Endothelial cell of umbilical vein (primary cell): ENCODE measurements around the gene BIRC5.

ENCODE experiments used
- EZH2 ChIP-seq: IDR thresholded peaks from 2 replicates; pipeline ENCODE4 v1.6.1; 2012; ENCODE audit warnings: borderline replicate concordance, low read depth, mild to moderate bottlenecking, moderate library complexity, low read length, inconsistent platforms; ENCODE audit not compliant: severe bottlenecking
- JUN ChIP-seq: IDR thresholded peaks from 2 replicates; pipeline ENCODE4 v1.6.1; 2011; ENCODE audit warnings: borderline replicate concordance, low read depth; ENCODE audit not compliant: insufficient read length, insufficient read depth
- POLR2A ChIP-seq: IDR thresholded peaks from 2 replicates; pipeline ENCODE4 v1.6.1; 2012; ENCODE audit warnings: low read depth, mild to moderate bottlenecking, control low read depth, low read length
- TF ChIP-seq, protein P1 (sequence below), 2 donors: IDR thresholded peaks; 1 replicate in 1 of 2; 2 replicates in 1 of 2; pipeline ENCODE4 v1.5.1; 2011; ENCODE audit warnings: low read length in 2 of 2, mild to moderate bottlenecking in 2 of 2, moderate library complexity in 2 of 2, control low read depth in 1 of 2, inconsistent platforms in 1 of 2, low read depth in 1 of 2; ENCODE audit not compliant: insufficient read depth in 1 of 2; ENCODE audit errors: extremely low read depth in 1 of 2
- TF ChIP-seq, protein P2 (sequence below): IDR thresholded peaks from 2 replicates; pipeline ENCODE4 v1.6.1; 2011; ENCODE audit not compliant: insufficient read depth, insufficient read length

DNA sequence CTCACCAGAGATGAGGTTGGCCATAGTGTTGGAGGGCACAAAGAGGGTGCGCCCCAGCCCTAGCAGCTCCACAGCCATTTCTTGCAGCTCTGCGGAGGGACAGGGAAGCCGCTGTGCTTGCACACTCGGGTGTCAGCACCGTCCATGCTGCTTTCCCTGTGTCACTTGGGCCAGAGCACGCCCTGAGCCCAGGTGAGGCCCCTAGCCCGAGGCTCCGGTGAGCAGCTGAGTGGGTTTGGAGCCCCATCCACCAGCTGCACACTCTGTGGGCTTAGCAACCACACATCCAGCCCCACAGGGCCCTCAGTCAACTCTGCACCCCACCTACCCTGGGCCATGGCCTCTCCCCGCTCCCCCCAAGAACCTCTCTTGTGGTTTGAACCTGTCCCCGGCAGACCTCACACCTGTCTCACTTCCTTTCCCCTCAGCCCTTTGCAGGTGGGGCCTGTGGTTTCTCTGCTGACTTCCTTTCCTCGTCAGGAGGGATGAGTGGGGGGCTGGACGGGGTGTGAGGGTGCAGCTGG lies 38.1 kb downstream of the BIRC5 start:
- TF ChIP-seq, protein P1, sequence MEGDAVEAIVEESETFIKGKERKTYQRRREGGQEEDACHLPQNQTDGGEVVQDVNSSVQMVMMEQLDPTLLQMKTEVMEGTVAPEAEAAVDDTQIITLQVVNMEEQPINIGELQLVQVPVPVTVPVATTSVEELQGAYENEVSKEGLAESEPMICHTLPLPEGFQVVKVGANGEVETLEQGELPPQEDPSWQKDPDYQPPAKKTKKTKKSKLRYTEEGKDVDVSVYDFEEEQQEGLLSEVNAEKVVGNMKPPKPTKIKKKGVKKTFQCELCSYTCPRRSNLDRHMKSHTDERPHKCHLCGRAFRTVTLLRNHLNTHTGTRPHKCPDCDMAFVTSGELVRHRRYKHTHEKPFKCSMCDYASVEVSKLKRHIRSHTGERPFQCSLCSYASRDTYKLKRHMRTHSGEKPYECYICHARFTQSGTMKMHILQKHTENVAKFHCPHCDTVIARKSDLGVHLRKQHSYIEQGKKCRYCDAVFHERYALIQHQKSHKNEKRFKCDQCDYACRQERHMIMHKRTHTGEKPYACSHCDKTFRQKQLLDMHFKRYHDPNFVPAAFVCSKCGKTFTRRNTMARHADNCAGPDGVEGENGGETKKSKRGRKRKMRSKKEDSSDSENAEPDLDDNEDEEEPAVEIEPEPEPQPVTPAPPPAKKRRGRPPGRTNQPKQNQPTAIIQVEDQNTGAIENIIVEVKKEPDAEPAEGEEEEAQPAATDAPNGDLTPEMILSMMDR (IDR thresholded peaks at IDR 0.05; ENCODE audit: extremely low read depth in 1 of 2, insufficient read depth in 1 of 2, low read depth in 1 of 2, low read length in 2 of 2) = no peak
- TF ChIP-seq, protein P2, sequence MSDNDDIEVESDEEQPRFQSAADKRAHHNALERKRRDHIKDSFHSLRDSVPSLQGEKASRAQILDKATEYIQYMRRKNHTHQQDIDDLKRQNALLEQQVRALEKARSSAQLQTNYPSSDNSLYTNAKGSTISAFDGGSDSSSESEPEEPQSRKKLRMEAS = no peak
- TF ChIP-seq POLR2A (no peak), EZH2 (no peak), JUN (no peak)
